Mammary epithelial cell (primary cell): ENCODE data around the gene PLP1.

ENCODE experiments used
- CTCF ChIP-seq, 2 donors: IDR thresholded peaks in 1 of 2; conservative IDR thresholded peaks in 1 of 2; 2 replicates each; pipeline ENCODE4 v1.5.1; 2011 to 2012; ENCODE audit warnings: inconsistent platforms in 2 of 2, low read length in 2 of 2, mild to moderate bottlenecking in 2 of 2, control low read depth in 1 of 2, low read depth in 1 of 2; ENCODE audit not compliant: insufficient read depth in 1 of 2; ENCODE audit errors: extremely low read depth in 1 of 2
- EZH2 ChIP-seq: IDR thresholded peaks from 2 replicates; pipeline ENCODE4 v1.6.1; 2012; ENCODE audit warnings: low read length, inconsistent platforms, borderline replicate concordance

GRCh38 chrX:103773445-103773844, 3.2 kb upstream of the PLP1 start:
- no peak for TF ChIP-seq EZH2
- no peak for TF ChIP-seq CTCF (conservative IDR thresholded peaks at IDR 0.05 in 1 of 2, IDR thresholded peaks at IDR 0.05 in 1 of 2; ENCODE audit: extremely low read depth in 1 of 2, insufficient read depth in 1 of 2, low read depth in 1 of 2, low read length in 2 of 2)
